ENCODE results near the gene ZNF570. TPM values are rescaled to one million over a fixed set of nuclear protein-coding genes. Genes with fewer than 3 reads are reported as not detected.

The ZNF570 gene
- total and polyA plus RNA-seq, 2 of the 13 experiments (the other 11 are each of a cell fraction or from before 2014, with no cell fraction given): 1.0 to 4.4 TPM

DNA sequence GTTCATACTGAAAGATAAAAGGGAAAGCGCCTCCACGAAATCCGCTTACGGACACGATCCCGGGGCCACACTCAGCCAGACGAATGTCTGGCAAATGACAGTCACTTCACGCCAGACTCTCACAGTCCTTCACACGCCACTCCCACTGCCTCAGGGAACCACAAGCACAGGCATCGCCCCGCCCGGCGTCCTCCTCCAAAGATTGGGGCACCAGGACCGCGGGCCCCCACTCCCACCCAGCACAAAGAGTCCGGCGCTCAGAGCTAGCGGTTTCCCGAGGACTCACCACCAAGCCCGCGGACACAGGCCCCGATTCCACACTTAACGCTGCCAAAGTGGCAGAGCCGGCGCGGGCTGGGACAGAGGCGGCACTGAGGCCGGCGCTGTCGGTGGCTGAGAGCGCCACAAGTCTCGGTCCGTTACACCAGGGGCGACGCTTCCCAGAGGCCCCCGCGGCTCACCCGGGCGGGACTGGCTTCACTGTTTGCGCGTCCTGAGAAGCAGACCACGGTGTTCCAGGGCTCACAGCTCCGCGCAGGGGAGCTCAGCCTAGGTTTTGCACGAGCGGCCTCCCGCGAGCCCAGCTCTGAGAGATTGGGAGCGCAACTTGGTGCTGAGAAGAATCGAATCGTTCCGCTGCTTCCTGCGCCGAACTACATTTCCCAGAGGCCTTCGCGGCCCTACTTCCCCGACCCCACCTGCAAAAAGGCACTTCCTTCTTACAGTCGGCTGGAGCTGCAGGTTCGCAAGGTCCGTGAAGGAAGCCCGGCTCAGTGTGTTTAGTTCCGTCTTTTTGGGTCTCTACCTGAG, 2.2 kb upstream of the ZNF570 start, which contains the start of gene ZNF569 (continued):
- TF ChIP-seq, protein P1, sequence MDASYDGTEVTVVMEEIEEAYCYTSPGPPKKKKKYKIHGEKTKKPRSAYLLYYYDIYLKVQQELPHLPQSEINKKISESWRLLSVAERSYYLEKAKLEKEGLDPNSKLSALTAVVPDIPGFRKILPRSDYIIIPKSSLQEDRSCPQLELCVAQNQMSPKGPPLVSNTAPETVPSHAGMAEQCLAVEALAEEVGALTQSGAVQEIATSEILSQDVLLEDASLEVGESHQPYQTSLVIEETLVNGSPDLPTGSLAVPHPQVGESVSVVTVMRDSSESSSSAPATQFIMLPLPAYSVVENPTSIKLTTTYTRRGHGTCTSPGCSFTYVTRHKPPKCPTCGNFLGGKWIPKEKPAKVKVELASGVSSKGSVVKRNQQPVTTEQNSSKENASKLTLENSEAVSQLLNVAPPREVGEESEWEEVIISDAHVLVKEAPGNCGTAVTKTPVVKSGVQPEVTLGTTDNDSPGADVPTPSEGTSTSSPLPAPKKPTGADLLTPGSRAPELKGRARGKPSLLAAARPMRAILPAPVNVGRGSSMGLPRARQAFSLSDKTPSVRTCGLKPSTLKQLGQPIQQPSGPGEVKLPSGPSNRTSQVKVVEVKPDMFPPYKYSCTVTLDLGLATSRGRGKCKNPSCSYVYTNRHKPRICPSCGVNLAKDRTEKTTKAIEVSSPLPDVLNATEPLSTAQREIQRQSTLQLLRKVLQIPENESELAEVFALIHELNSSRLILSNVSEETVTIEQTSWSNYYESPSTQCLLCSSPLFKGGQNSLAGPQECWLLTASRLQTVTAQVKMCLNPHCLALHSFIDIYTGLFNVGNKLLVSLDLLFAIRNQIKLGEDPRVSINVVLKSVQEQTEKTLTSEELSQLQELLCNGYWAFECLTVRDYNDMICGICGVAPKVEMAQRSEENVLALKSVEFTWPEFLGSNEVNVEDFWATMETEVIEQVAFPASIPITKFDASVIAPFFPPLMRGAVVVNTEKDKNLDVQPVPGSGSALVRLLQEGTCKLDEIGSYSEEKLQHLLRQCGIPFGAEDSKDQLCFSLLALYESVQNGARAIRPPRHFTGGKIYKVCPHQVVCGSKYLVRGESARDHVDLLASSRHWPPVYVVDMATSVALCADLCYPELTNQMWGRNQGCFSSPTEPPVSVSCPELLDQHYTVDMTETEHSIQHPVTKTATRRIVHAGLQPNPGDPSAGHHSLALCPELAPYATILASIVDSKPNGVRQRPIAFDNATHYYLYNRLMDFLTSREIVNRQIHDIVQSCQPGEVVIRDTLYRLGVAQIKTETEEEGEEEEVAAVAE (CRISPR knock-in tag; IDR thresholded peaks at IDR 0.05; ENCODE audit: borderline replicate concordance): peak; percentile 76; the same call in 1 of the 2 replicates
- TF ChIP-seq ZNF660 (CRISPR knock-in tag; IDR thresholded peaks at IDR 0.05; ENCODE audit: borderline replicate concordance, low read depth): no peak
- no peak for TF ChIP-seq MAF1 (CRISPR knock-in tag; IDR thresholded peaks at IDR 0.05; ENCODE audit: borderline replicate concordance)
- TF ChIP-seq MLLT10 (CRISPR knock-in tag; IDR thresholded peaks at IDR 0.05): no peak
- TF ChIP-seq ZNF567 (CRISPR knock-in tag; IDR thresholded peaks at IDR 0.05; ENCODE audit: borderline replicate concordance): 0 out of 2 replicates have a peak, but pooled peaks have one; percentile 33
- no peak for TF ChIP-seq ZNF160 (CRISPR knock-in tag; IDR thresholded peaks at IDR 0.05)
- TF ChIP-seq ZNF138 (CRISPR knock-in tag; IDR thresholded peaks at IDR 0.05; ENCODE audit: low read depth): no peak
- peak; percentile 79; the same call in 1 of the 2 replicates for TF ChIP-seq ZSCAN21 (CRISPR knock-in tag; IDR thresholded peaks at IDR 0.05; ENCODE audit: borderline replicate concordance)
- peak; percentile 90; the same call in 1 of the 2 replicates for TF ChIP-seq BCL3 (CRISPR knock-in tag; IDR thresholded peaks at IDR 0.05)
- TF ChIP-seq STAT5B (CRISPR knock-in tag; IDR thresholded peaks at IDR 0.05): no peak
- TF ChIP-seq DMAP1 (CRISPR knock-in tag; IDR thresholded peaks at IDR 0.05): peak; percentile 42; the same call in 1 of the 2 replicates
- TF ChIP-seq ZNF331 (CRISPR knock-in tag; IDR thresholded peaks at IDR 0.05): peak; percentile 72; the same call in 1 of the 2 replicates
- no peak for TF ChIP-seq ZNF10 (CRISPR knock-in tag; IDR thresholded peaks at IDR 0.05; ENCODE audit: borderline replicate concordance, low read depth)
- 0 out of 2 replicates have a peak, but pooled peaks have one; percentile 61 for TF ChIP-seq ZZZ3 (CRISPR knock-in tag; IDR thresholded peaks at IDR 0.05; ENCODE audit: borderline replicate concordance)
- 0 out of 2 replicates have a peak, but pooled peaks have one; percentile 20 for TF ChIP-seq ZNF552 (CRISPR knock-in tag; IDR thresholded peaks at IDR 0.05; ENCODE audit: borderline replicate concordance)
- TF ChIP-seq, protein P2, sequence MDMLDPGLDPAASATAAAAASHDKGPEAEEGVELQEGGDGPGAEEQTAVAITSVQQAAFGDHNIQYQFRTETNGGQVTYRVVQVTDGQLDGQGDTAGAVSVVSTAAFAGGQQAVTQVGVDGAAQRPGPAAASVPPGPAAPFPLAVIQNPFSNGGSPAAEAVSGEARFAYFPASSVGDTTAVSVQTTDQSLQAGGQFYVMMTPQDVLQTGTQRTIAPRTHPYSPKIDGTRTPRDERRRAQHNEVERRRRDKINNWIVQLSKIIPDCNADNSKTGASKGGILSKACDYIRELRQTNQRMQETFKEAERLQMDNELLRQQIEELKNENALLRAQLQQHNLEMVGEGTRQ (IDR thresholded peaks at IDR 0.05; ENCODE audit: low read depth, low read length): no peak
- TF ChIP-seq, protein P2 (CRISPR knock-in tag; IDR thresholded peaks at IDR 0.05; ENCODE audit: borderline replicate concordance): no peak
- TF ChIP-seq MATR3 (CRISPR knock-in tag; IDR thresholded peaks at IDR 0.05): no peak
- TF ChIP-seq ARNT2 (CRISPR knock-in tag; IDR thresholded peaks at IDR 0.05; ENCODE audit: low read depth): no peak
- TF ChIP-seq ZNF335 (CRISPR knock-in tag; IDR thresholded peaks at IDR 0.05): peak; percentile 91
- TF ChIP-seq PITX1 (CRISPR knock-in tag; IDR thresholded peaks at IDR 0.05): peak; percentile 86
- no peak for TF ChIP-seq LCORL (IDR thresholded peaks at IDR 0.05)
- TF ChIP-seq LCORL (CRISPR knock-in tag; IDR thresholded peaks at IDR 0.05): peak; percentile 27; the same call in 1 of the 2 replicates
